MM.1S (cell line): ENCODE results near the gene GSKIP.

ENCODE experiments used
- DNase-seq: peaks from one replicate; pipeline ENCODE4 v3.0.0-alpha.2; 2015
- H2AFZ ChIP-seq: fragments of 300-600 bp; sonication (generic); 2 replicates; pipeline ENCODE4 v1.6.0; 2016; ENCODE audit warnings: antibody characterized with exemption, low read length
- H3F3A ChIP-seq: fragments of 300-600 bp; sonication (generic); 2 replicates; pipeline ENCODE4 v1.6.1; 2016; ENCODE audit warnings: mild to moderate bottlenecking, antibody characterized with exemption, low read length, moderate library complexity, mixed read lengths; ENCODE audit not compliant: insufficient read depth
- H3K27ac ChIP-seq: fragments of 300-600 bp; sonication (generic); 2 replicates; pipeline ENCODE4 v1.5.1; 2016; ENCODE audit warnings: mild to moderate bottlenecking, low read length
- H3K27me3 ChIP-seq: fragments of 300-600 bp; sonication (generic); replicated peaks from 2 replicates; pipeline ENCODE4 v1.6.0; 2016; ENCODE audit warnings: low read length; ENCODE audit not compliant: insufficient read depth
- H3K36me3 ChIP-seq: fragments of 300-600 bp; sonication (generic); replicated peaks from 2 replicates; pipeline ENCODE4 v1.6.1; 2016; ENCODE audit warnings: mild to moderate bottlenecking, low read length, mixed read lengths; ENCODE audit not compliant: insufficient read depth
- H3K4me1 ChIP-seq: fragments of 300-600 bp; sonication (generic); 2 replicates; pipeline ENCODE4 v1.6.1; 2016; ENCODE audit warnings: low read length, mixed read lengths
- H3K4me2 ChIP-seq: fragments of 300-600 bp; sonication (generic); 2 replicates; pipeline ENCODE4 v1.6.0; 2016; ENCODE audit warnings: low read depth, low read length
- H3K4me3 ChIP-seq: fragments of 300-600 bp; sonication (generic); 2 replicates; pipeline ENCODE4 v1.5.1; 2016; ENCODE audit warnings: low read length, mixed read lengths
- H3K79me2 ChIP-seq: fragments of 300-600 bp; sonication (generic); 2 replicates; pipeline ENCODE4 v1.6.1; 2016; ENCODE audit warnings: mixed run types, low read length, mixed read lengths
- H3K9ac ChIP-seq: fragments of 300-600 bp; sonication (generic); 2 replicates; pipeline ENCODE4 v1.6.1; 2016; ENCODE audit warnings: low read length, mixed read lengths
- H3K9me2 ChIP-seq: fragments of 300-600 bp; sonication (generic); replicated peaks from 2 replicates; pipeline ENCODE4 v1.6.1; 2016; ENCODE audit warnings: mild to moderate bottlenecking, low read length, mixed read lengths; ENCODE audit not compliant: insufficient read depth
- H3K9me3 ChIP-seq: fragments of 300-600 bp; sonication (generic); replicated peaks from 2 replicates; pipeline ENCODE4 v1.6.1; 2016; ENCODE audit warnings: mild to moderate bottlenecking, low read length, mixed read lengths; ENCODE audit not compliant: insufficient read depth
- H4K20me1 ChIP-seq: fragments of 300-600 bp; sonication (generic); 2 replicates; pipeline ENCODE4 v1.6.1; 2016; ENCODE audit warnings: mild to moderate bottlenecking, low read length, moderate library complexity, mixed read lengths; ENCODE audit not compliant: insufficient read depth
- CTCF ChIP-seq: fragments of 300-600 bp; sonication (generic); IDR thresholded peaks from 2 replicates; pipeline ENCODE4 v1.5.1; 2016; ENCODE audit warnings: antibody characterized with exemption, low read length, mixed read lengths
- EZH2 ChIP-seq: fragments of 300-600 bp; sonication (generic); optimal IDR thresholded peaks from 2 replicates; pipeline ENCODE3; 2017; ENCODE audit warnings: low read depth, mild to moderate bottlenecking, antibody characterized with exemption, low read length, mixed read lengths
- EZH2phosphoT487 ChIP-seq: fragments of 300-600 bp; sonication (generic); IDR thresholded peaks from 2 replicates; pipeline ENCODE4 v1.6.1; 2018; ENCODE audit warnings: antibody characterized with exemption, low read length

Gene GSKIP

DNA sequence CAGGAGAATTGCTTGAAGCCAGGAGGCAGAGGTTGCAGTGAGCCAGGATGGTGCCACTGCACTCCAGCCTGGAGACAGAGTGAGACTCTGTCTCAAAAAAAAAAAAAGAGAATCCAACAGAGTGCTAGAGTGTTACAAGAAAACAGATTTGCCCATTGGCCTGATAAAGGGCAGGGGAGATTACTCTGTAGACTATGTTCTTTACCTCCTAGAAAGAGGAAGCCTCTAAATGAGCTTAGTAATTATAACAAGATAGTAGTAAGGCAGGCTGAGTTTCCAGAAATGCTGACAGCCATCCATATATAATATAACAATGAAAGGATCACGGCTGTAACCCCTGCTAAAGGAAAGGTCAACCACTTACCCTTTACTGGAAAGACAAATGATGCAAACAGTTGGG is 53.0 kb downstream of the GSKIP start:
- H3K4me1 ChIP-seq: no peaks in the 10 kb centered on the region
- no peak overlapping the region for H3K9ac ChIP-seq
- no peak overlapping the region for H3K4me3 ChIP-seq
- H3K36me3 ChIP-seq: no peaks in the 10 kb centered on the region
- H2AFZ ChIP-seq: no peak overlapping the region
- no peaks in the 10 kb centered on the region for H3K27me3 ChIP-seq
- H3F3A ChIP-seq: no peaks in the 10 kb centered on the region
- no peak overlapping the region for H3K4me2 ChIP-seq
- DNase-seq: no peak
- TF ChIP-seq CTCF (no peak), EZH2phosphoT487 (no peak), EZH2 (no peak)
- no peaks in the 10 kb centered on the region for H3K9me3 ChIP-seq
- H3K79me2 ChIP-seq: no peaks in the 10 kb centered on the region
- no peaks in the 10 kb centered on the region for H4K20me1 ChIP-seq
- H3K27ac ChIP-seq: no peak overlapping the region
- no peaks in the 10 kb centered on the region for H3K9me2 ChIP-seq

- H3K79me2 ChIP-seq: no peaks in the 10 kb centered on the region
- no peaks in the 10 kb centered on the region for H3F3A ChIP-seq
- DNase-seq: no peak
- H3K27me3 ChIP-seq: no peaks in the 10 kb centered on the region
- H3K9me2 ChIP-seq: no peaks in the 10 kb centered on the region
- TF ChIP-seq CTCF: no peak
- no peak for TF ChIP-seq EZH2phosphoT487
- no peak for TF ChIP-seq EZH2
- no peaks in the 10 kb centered on the region for H3K36me3 ChIP-seq
- no peaks in the 10 kb centered on the region for H4K20me1 ChIP-seq
- H3K9ac ChIP-seq: no peak overlapping the region
- H3K27ac ChIP-seq: no peak overlapping the region
- H3K9me3 ChIP-seq: no peaks in the 10 kb centered on the region
- no peak overlapping the region for H3K4me2 ChIP-seq
- H2AFZ ChIP-seq: no peak overlapping the region
- H3K4me1 ChIP-seq: no peaks in the 10 kb centered on the region
- H3K4me3 ChIP-seq: no peak overlapping the region
Measured at GRCh38 chr14:96417254-96417653, 53.9 kb downstream of the GSKIP start.

DNA sequence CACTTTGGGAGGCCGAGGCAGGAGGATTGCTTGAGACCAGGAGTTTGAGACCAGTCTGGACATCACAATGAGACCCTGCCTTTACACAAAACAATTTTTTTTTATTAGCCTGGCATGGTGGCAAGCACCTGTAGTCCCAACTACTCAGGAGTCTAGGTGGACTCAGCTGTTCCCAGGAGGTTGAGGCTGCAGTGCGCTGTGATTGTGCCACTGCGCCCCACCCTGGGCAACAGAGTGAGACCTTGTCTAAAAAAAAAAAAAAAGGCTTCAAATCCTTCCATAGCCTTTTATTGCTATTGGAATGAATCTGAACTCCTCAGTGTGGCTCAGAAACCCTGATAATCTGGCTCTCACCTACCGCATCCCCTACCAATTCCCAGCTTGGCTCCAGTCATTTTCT is 54.7 kb downstream of the GSKIP start:
- no peak overlapping the region for H3K9ac ChIP-seq
- no peaks in the 10 kb centered on the region for H4K20me1 ChIP-seq
- no peak for DNase-seq
- no peak overlapping the region for H2AFZ ChIP-seq
- TF ChIP-seq EZH2: no peak
- TF ChIP-seq EZH2phosphoT487: no peak
- TF ChIP-seq CTCF: no peak
- no peaks in the 10 kb centered on the region for H3K9me3 ChIP-seq
- H3K79me2 ChIP-seq: no peaks in the 10 kb centered on the region
- H3K36me3 ChIP-seq: no peaks in the 10 kb centered on the region
- no peak overlapping the region for H3K27ac ChIP-seq
- H3K9me2 ChIP-seq: no peaks in the 10 kb centered on the region
- no peaks in the 10 kb centered on the region for H3K27me3 ChIP-seq
- H3F3A ChIP-seq: no peaks in the 10 kb centered on the region
- no peak overlapping the region for H3K4me2 ChIP-seq
- H3K4me3 ChIP-seq: no peak overlapping the region
- H3K4me1 ChIP-seq: no peaks in the 10 kb centered on the region

GRCh38 chr14:96421236-96421635 is 57.9 kb downstream of the GSKIP start:
- no peaks in the 10 kb centered on the region for H3F3A ChIP-seq
- no peaks in the 10 kb centered on the region for H3K4me1 ChIP-seq
- no peak overlapping the region for H3K27ac ChIP-seq
- no peak overlapping the region for H3K4me2 ChIP-seq
- H3K9me3 ChIP-seq: no peaks in the 10 kb centered on the region
- no peak overlapping the region for H3K4me3 ChIP-seq
- no peaks in the 10 kb centered on the region for H4K20me1 ChIP-seq
- H3K79me2 ChIP-seq: no peaks in the 10 kb centered on the region
- TF ChIP-seq EZH2: no peak
- no peak for TF ChIP-seq EZH2phosphoT487
- TF ChIP-seq CTCF: no peak
- no peaks in the 10 kb centered on the region for H3K27me3 ChIP-seq
- H3K36me3 ChIP-seq: no peaks in the 10 kb centered on the region
- no peak overlapping the region for H2AFZ ChIP-seq
- no peak overlapping the region for H3K9ac ChIP-seq
- no peak for DNase-seq
- no peaks in the 10 kb centered on the region for H3K9me2 ChIP-seq
